ENCODE measurements around the gene CHRD. TPM values are rescaled to one million over a fixed set of nuclear protein-coding genes. Genes with fewer than 3 reads are reported as not detected.
"Not testable (repeated sequence)": the region's sequence is repeated elsewhere in the genome, so short reads cannot be mapped to it uniquely, and the experiment has no call there.

Gene CHRD
- total RNA-seq, 2 experiments from 2014 or later = not detected

- H3K27ac Mint-ChIP-seq; POLR2A ChIA-PET; H3K4me1 Mint-ChIP-seq; H3K27me3 Mint-ChIP-seq; H3K4me3 Mint-ChIP-seq; DNase-seq; H3K36me3 Mint-ChIP-seq (ENCODE audit: low read depth); H3K9me3 Mint-ChIP-seq; CTCF ChIA-PET: not testable (repeated sequence)
Measured at GRCh38 chr3:184433178-184433577, 53.3 kb downstream of the CHRD start.

GRCh38 chr3:184439096-184439495, 59.2 kb downstream of the CHRD start:
- Mint-ChIP-seq H3K27me3 (peaks cover 5% of the 10 kb centered on the region), H3K4me3 (no peak overlapping the region), H3K4me1 (peaks cover 6% of the 10 kb centered on the region), H3K27ac (no peak overlapping the region), H3K36me3 (ENCODE audit: low read depth) (no peaks in the 10 kb centered on the region), H3K9me3 (peaks cover 4% of the 10 kb centered on the region)
- ChIA-PET POLR2A (no interaction called here), CTCF (no interaction called here)
- no peak for DNase-seq

Other genes with a start within 250 kb of the CHRD start
- gene EIF2B5, start 244.7 kb upstream of the CHRD start, total RNA-seq = 10 to 100 TPM; 53.0 to 60.0 TPM
- 10 to 100 TPM; 35.0 to 36.3 TPM for gene DVL3, start 224.7 kb upstream of the CHRD start, total RNA-seq
- gene AP2M1, start 205.2 kb upstream of the CHRD start, total RNA-seq = 100 to 1,000 TPM; 222 to 223 TPM
- gene ABCF3, start 193.9 kb upstream of the CHRD start, total RNA-seq = 10 to 100 TPM; 62.2 to 64.4 TPM
- not detected for gene VWA5B2, start 150.5 kb upstream of the CHRD start, total RNA-seq
- gene ALG3, start 131.1 kb upstream of the CHRD start, total RNA-seq = 10 to 100 TPM; 43.2 to 45.7 TPM
- 1 to 10 TPM; 4.2 to 4.7 TPM for gene EEF1AKMT4, start 130.4 kb upstream of the CHRD start, total RNA-seq
- not detected for gene CAMK2N2, start 118.5 kb upstream of the CHRD start, total RNA-seq
- not detected for gene ECE2, start 104.0 kb upstream of the CHRD start, total RNA-seq
- gene PSMD2, start 80.8 kb upstream of the CHRD start, total RNA-seq = 100 to 1,000 TPM; 188 to 193 TPM
- 100 to 1,000 TPM; 269 to 300 TPM for gene EIF4G1, start 65.4 kb upstream of the CHRD start, total RNA-seq
- gene FAM131A, start 42.5 kb upstream of the CHRD start, total RNA-seq = 1 to 10 TPM; 3.6 to 4.4 TPM
- gene CLCN2, start 18.4 kb upstream of the CHRD start, total RNA-seq = 1 to 10 TPM; 3.0 to 3.6 TPM
- gene POLR2H, start 18.3 kb upstream of the CHRD start, total RNA-seq = 10 to 100 TPM; 74.4 to 79.9 TPM
- not detected for gene THPO, start 1.8 kb upstream of the CHRD start, total RNA-seq
- gene EPHB3, start 181.7 kb downstream of the CHRD start, total RNA-seq = under 1 TPM; 0.12 to 0.22 TPM